Inflammatory macrophage (primary cell): ENCODE data around the gene DGKI.
"Not testable (repeated sequence)": the region's sequence is repeated elsewhere in the genome, so short reads cannot be mapped to it uniquely, and the experiment has no call there.

Source experiments
- DNase-seq, 2 donors: peaks; one replicate each; pipeline ENCODE4 v3.0.0-alpha.2; 2020 to 2022

Gene DGKI

DNA sequence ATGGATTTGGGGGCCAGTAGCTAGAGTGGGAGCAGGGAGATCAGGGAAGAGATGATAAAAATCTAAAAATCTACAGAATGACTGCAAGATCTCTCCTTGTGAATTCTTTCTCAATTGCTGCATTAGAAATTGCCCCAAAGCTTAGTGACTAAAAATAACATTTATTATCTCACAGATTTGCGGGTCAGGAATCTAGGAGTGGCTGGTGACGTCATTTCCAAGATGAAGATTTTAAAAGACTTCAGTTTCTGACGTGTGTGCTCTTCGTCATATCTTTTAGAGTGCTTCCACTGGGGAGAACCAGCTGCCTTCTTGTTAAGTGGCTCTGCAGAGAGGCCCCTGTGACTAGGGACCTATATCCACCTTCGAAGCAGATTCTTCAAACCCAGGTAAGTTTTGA is 112.6 kb downstream of the DGKI start:
- DNase-seq, result no peak

DNA sequence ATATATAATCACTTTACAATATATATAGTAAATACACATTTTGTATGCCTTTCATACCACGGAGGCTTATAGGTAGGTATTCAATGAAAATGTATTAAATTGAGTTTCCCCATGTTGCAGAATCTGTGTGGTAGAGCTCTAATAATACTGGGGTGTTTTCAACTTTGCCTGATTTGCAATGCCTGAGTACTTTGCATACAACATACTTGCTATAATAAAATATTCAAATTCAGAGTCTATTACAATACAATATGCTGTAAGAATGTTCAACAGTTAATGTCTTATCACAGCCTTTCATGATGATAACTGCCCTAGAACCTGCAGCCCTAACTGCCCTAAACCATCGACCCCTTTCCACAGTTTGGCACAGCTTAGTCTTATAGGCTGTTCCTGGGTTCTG is 114.6 kb downstream of the DGKI start:
- no peak for DNase-seq

DNA sequence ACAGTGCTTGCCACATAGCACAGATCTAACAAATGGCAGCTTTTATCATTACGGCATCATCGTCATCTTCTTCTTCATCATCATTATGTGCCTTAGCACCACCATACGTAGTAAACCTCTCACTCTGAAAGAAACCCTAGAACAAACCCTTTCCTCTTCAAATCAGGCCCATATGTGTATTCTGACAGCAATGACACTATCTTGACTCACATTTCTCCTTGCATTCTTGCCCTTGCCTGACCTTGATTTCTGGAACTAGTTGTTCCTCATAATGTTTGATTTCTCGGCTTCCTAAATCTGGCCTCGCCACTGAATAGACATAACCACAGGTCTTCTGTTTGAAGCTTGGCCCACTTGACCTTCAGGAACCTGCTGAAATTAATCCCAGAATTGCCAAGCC is 115.3 kb downstream of the DGKI start:
- DNase-seq, result peak in 1 of 2 donors; percentile 19

DNA sequence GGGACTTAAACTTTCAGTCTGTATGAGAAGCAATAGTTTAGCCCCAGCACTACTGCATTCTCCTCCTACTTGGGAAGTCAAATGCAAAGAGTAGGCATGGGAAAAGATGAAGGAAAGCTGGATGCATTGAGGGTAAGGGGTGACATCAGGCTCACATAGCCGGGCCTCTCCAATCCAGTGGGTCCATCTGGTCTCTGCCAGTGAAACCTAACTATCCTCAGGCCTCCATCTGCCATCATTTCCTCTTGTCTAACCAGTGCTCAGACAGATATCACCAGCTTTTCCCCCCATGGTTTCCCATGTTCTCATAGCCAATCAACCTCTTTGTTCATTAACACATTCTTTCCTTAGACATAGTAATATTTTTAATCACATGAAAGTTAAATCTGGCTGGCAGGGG is 118.3 kb downstream of the DGKI start:
- no peak for DNase-seq

DNA sequence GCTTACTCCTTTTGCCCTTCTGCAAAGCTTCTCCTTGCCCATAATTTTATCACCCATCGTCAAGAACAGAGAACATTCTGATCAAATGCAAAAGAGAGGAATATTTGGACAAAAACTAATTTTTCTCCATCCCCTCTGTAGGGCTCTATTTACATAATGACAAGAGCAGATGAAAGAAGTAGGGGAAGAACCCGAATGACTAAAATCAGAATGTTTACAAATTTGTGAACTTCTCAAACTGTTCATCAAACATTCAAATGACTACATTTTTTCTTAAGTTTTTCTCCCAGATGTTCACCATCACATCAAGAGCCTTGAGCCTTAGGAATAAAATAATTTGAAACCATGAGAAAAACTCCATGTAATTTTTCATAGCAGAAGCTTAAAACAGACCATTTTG is 119.4 kb downstream of the DGKI start:
- no peak for DNase-seq

DNA sequence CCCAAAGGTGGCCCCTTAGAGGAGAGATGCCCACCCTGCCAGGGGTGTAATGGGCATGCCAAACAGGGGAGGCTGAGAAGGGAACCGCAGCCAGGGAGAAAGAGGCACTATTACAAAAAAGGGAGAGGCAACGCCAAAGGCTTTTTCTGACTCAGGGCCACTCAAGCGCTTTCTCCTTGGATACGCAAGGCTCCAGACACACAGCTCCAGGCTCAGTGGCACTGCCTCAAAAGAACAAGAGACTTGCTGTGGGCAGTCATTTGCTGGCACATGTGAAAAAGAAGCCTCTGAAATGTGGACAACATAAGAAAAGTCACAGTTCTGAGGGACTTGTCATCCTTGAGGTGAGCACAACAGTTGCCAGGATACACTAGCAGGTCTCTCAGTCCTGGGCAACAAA is 128.4 kb downstream of the DGKI start:
- no peak for DNase-seq

DNA sequence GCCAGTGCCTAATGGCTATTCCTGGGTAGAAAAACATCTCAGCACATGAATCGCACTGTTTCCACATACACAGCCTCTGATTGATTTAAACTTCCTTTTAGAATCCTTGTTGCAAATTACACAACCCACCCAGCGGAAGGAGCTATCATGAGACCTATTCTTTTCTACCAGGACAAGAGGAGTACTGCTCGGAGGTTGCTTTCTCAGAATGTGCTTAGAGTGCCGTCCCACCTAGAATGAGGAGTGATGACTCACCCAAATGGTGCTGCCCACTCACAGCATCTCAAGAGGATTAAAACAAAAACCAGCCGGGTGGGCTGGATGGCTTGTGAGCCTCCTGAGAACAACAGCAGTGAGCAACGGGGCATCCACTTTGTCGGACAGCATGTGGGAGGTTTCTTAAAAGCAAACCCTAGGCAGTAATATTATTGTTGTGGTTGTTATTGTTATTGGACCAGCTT is 128.9 kb downstream of the DGKI start:
- peak; percentile 93 to 94 for DNase-seq

GRCh38 chr7:137717045-137717444 is 129.7 kb downstream of the DGKI start:
- no peak for DNase-seq

DNA sequence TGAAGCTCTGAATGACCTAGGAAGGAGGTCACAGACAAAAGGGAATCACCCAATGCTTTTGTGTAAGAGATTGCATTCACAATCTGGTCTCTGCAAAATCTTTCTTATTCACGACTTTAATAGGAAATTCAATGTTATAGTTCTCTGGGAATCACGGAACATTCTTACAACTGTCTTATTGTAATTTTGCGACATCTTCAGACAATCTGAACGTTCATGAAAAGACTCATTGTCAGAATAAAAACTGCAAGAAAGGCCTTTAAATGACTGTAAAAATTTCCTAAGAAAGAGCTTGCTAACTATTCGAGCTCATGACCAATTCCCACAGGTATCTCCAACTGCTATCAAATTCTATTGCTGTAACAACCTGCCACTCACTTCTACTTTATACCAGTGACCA is 130.7 kb downstream of the DGKI start:
- no peak for DNase-seq

- DNase-seq, result no peak
Measured at GRCh38 chr7:137715533-137715932, 131.2 kb downstream of the DGKI start.

GRCh38 chr7:137715121-137715520 is 131.7 kb downstream of the DGKI start:
- DNase-seq, result peak; percentile 9 to 18

GRCh38 chr7:137706330-137706729 is 140.4 kb downstream of the DGKI start:
- DNase-seq, result not testable (repeated sequence)

DNA sequence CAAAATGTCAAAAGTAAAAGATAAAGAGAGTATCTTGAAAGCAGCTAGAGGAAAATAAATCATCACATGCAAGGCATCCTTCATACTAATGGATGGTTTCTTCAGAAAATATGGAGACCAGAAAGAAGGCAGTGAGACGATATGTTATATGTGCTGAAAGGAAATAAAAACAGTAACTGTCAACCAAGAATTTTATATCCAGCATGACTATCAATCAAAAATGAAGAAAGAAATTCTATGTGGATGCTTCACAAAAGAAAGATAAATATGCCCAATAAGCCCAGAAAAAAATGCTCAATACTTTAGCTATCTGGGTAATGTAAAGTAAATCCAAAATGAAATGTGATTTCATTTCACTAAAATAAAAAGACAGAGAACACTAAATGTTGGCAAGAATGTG is 142.1 kb downstream of the DGKI start:
- no peak for DNase-seq

DNA sequence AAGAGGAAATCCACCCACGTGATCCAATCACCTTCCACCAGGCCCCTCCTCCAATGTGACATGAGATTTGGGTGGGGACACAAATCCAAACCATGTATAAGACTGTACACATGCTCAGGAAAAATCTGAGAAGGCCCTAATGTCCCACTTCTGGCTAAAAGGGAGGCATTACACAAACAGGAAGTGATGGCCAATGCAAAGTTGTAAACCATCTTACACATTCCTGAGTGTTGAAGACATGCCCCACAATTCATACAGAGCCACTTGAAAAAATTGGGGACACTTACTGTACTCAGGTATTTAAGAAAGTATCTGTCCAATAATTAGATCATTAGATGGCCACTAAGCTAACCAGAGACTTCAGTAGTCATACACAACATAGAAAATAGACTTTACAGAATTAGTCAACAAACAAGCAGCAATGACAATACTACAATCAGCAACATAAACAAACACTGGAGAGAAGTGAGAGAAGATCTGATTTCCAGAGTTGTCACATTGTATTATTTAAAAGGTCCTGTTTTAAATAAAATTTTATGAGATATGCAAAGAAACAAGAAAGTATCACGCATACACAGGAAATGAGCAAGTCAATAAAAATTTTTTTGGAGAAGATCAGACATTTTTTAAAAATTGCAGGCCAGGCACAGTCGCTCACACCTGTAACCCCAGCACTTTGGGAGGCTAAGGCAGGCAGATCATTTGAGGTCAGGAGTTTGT is 143.3 kb downstream of the DGKI start:
- DNase-seq, result no peak

- DNase-seq, result no peak
Measured at GRCh38 chr7:137696988-137697387, 149.8 kb downstream of the DGKI start.

- no peak for DNase-seq
Measured at GRCh38 chr7:137696376-137696775, 150.4 kb downstream of the DGKI start.

DNA sequence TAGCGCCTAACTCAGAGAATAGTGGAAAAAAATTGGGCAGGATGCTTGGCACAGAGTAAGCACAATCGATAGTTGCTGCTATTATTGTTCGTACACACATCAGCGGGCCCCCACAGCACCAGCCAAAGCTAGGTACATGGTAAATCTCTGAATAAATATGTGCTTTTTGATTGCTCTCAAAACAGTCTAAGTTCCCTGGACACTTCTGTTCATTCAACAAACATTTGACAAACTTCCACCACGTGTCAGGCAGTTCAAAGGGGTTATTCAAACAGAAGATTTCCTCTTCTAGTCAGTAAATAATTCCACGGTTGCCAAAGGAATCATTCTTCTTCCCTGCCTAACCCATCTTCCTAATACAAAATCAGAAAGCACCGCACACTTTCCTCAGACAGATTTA is 150.8 kb downstream of the DGKI start:
- no peak for DNase-seq

- no peak for DNase-seq
Measured at GRCh38 chr7:137695494-137695893, 151.3 kb downstream of the DGKI start.

DNA sequence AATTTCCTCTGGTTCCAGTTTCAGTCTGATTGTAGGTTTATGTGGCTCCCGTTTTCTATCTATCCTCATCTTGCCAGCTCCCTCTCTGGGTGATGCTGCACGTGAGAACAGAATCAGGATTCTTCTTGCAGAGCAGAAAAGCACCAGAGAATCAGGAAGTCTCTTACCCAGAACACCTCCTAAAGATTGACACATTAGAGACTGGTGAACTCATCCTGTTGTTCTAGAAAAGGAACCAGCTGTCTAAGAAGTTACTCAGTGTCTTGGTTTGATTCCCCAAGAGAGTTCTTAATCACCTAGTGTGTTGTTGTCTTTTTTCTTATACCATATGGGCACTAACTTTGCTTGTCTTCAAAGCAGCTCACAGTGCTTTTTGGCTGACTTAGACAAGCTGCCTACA is 152.4 kb downstream of the DGKI start:
- DNase-seq, result peak; percentile 44 to 46

- no peak for DNase-seq
Measured at GRCh38 chr7:137692399-137692798, 154.4 kb downstream of the DGKI start.

DNA sequence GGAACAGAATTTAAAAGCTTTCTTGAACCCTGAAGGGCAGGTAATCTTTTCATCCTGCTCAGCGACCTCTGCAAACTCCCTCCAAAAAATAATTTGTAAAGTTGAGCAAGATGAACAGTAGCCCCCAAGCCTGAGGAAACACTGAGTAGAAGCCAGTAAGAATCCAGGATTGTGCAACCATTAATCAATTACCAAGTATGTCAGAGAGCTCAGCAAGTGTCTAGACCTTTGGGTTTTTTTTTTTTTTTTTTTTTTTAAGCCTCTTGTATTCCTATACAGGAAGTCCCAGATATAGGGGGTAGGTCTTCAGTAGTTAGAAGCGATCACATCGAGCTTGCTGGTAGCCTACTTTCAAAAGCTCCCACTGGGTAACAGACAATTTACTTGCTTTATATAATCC is 155.2 kb downstream of the DGKI start:
- no peak for DNase-seq

DNA sequence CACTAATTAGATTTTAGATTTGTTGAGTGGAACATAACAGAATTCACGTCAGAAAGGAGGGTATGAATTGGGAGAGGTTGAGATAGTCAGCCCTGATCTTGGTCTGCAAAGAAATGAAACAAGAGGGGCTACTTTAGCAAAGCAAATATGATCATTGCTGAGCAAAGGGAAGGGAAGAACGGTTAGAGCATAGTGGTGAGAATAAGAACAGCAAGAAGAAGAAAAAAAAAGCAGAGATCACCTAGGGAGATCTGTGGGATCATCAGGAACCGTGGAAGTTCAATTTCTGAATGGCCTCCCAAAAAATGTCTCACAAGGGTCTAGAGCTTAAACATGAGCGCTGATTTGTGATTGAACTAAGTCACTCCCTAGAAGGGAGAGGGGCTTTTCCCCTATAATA is 156.1 kb downstream of the DGKI start:
- no peak for DNase-seq

DNA sequence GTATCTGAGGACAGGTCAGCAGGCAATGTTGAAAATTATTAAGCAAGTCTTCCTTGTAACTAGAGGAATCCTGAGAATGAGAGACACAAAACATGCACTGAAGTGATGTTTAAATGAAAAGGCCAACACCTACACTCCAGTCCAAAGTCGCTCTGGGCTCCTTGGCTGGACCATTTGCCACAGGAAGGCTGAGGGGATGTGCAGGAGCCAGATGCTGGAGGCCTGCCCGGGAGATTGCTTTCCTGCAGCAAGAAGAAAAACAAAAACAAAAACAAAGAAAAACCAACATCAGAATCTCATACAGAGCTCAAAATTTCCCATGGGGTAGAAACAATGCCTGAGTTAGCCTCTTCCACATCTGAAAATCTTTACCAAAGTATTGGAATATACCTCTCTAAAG is 157.0 kb downstream of the DGKI start:
- no peak for DNase-seq

GRCh38 chr7:137687556-137688265 is 159.1 kb downstream of the DGKI start:
- DNase-seq, result no peak
